SU-DHL-6 (cell line): Measurements from ENCODE around the gene CRYBB2.

ENCODE experiments used
- CTCF ChIP-seq: fragments of 200-600 bp; sonication (generic); IDR thresholded peaks from one replicate; pipeline ENCODE4 v1.5.1; 2017; ENCODE audit warnings: antibody characterized with exemption, mild to moderate bottlenecking, low read length, moderate library complexity; ENCODE audit not compliant: insufficient read depth, poor library complexity, severe bottlenecking
- EZH2phosphoT487 ChIP-seq: fragments of 200-600 bp; sonication (generic), shearing (Covaris generic); conservative IDR thresholded peaks from 2 replicates; pipeline ENCODE4 v1.6.1; 2018; ENCODE audit warnings: mild to moderate bottlenecking, antibody characterized with exemption, low read length, moderate library complexity, mixed read lengths

GRCh38 chr22:25170426-25170980 is 48.9 kb upstream of the CRYBB2 start:
- TF ChIP-seq CTCF = no peak
- TF ChIP-seq EZH2phosphoT487 = no peak
